Gastrocnemius medialis (tissue), 4 donors: ENCODE data around the gene ADAMTSL3.

Experiments
- POLR2A ChIP-seq, 2 donors: fragments of 450-650 bp; IDR thresholded peaks; one replicate each; pipeline ENCODE4 v1.6.1; 2017; ENCODE audit warnings: antibody characterized with exemption in 2 of 2, mild to moderate bottlenecking in 2 of 2, moderate library complexity in 2 of 2
- TF ChIP-seq, protein P1 (sequence below), 5 experiments: fragments of 450-650 bp in 3 of 5; fragments of 200-600 bp in 2 of 5; sonication (generic) in 2 of 5; IDR thresholded peaks in 4 of 5; conservative IDR thresholded peaks in 1 of 5; 1 replicate in 4 of 5; 2 replicates in 1 of 5; pipeline ENCODE4 v1.5.1; 2016 to 2019; ENCODE audit warnings: antibody characterized with exemption in 5 of 5, mild to moderate bottlenecking in 3 of 5, moderate library complexity in 3 of 5

DNA sequence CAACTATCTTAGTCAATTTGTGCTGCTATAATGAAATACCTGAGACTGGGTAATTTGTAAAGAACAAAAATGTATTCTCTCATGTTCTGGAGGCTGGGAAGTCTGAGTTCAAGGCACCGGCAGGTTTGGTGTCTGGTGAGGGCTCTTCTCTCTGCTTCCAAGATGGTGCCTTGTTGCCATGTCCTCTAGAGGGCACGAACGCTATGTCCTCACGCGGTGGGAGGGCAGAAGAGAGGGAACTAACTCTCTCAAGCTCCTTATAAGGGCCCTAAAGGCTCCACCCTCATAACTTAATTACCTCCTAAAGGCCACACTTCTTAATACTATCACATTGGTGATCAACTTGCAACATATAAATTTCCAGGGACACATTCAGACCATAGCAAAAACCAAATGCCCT lies 108.4 kb downstream of the ADAMTSL3 start:
- TF ChIP-seq, protein P1, sequence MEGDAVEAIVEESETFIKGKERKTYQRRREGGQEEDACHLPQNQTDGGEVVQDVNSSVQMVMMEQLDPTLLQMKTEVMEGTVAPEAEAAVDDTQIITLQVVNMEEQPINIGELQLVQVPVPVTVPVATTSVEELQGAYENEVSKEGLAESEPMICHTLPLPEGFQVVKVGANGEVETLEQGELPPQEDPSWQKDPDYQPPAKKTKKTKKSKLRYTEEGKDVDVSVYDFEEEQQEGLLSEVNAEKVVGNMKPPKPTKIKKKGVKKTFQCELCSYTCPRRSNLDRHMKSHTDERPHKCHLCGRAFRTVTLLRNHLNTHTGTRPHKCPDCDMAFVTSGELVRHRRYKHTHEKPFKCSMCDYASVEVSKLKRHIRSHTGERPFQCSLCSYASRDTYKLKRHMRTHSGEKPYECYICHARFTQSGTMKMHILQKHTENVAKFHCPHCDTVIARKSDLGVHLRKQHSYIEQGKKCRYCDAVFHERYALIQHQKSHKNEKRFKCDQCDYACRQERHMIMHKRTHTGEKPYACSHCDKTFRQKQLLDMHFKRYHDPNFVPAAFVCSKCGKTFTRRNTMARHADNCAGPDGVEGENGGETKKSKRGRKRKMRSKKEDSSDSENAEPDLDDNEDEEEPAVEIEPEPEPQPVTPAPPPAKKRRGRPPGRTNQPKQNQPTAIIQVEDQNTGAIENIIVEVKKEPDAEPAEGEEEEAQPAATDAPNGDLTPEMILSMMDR (IDR thresholded peaks at IDR 0.05 in 4 of 5, conservative IDR thresholded peaks at IDR 0.05 in 1 of 5): no peak
- TF ChIP-seq POLR2A (IDR thresholded peaks at IDR 0.05): no peak
